ENCODE measurements around the gene USP40. TPM values are rescaled to one million over a fixed set of nuclear protein-coding genes. Genes with fewer than 3 reads are reported as not detected.

The USP40 gene
- total and polyA plus RNA-seq, 9 of the 15 experiments (the other 6 are each of a cell fraction or from before 2014, with no cell fraction given): 5.5 to 15.0 (median 9.3) TPM

DNA sequence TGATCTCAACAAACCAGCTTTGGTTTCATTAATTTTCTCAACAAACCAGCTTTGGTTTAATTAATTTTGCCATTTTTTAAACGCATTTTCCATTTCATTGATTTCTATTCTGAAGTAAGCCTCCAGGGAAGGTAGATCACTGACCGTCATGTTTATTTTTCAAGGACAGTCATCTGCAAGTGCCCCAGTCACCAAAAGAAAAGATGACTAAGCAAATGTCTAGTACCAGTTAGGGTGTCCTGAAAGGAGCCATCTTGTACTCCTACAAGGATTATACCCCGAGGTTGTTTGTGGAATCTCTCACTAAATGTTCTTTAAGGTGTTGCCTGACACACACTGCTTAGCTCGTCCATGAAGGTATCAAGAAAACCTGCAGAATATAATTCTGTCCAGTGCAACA is 44.7 kb upstream of the USP40 start:
- POLR2A ChIA-PET: no interaction called here
- H3K4me3 ChIP-seq: no peak overlapping the region
- BruUV-seq (replicated peaks): no TSS peak
- DNase-seq (ENCODE audit: extremely low read depth in 1 of 4, low spot score in 3 of 4): no peak
- CTCF ChIA-PET (ENCODE audit: low intra/inter-chr PET ratio): no interaction called here
- no peak for ATAC-seq
- intact Hi-C loops (cut with micrococcal nuclease): no loop called here
- no peaks in the 10 kb centered on the region for H3K9me1 ChIP-seq (ENCODE audit: control insufficient read depth, insufficient read depth, low read length)
- no peaks in the 10 kb centered on the region for H3K9me3 ChIP-seq (replicated peaks; ENCODE audit: control insufficient read depth, insufficient read depth, low read depth, low read length)
- no peak for FAIRE-seq
- no peak for TF ChIP-seq L3MBTL2 (IDR thresholded peaks at IDR 0.05)
- TF ChIP-seq C11orf30 (IDR thresholded peaks at IDR 0.05; ENCODE audit: low read depth): peak; percentile 23; the same call in 1 of the 2 replicates
- TF ChIP-seq SMARCC2 (IDR thresholded peaks at IDR 0.05; ENCODE audit: low read depth): no peak
- TF ChIP-seq MAFK (IDR thresholded peaks at IDR 0.05; ENCODE audit: low read length): 0 out of 2 replicates have a peak, but pooled peaks have one; percentile 7
- TF ChIP-seq CTBP1 (IDR thresholded peaks at IDR 0.05; ENCODE audit: borderline replicate concordance): no peak
- no peak for TF ChIP-seq HIVEP1 (CRISPR knock-in tag; IDR thresholded peaks at IDR 0.05)
- peak; percentile 5; the same call in 1 of the 2 replicates for TF ChIP-seq MAFF (IDR thresholded peaks at IDR 0.05; ENCODE audit: low read length)
- no peak for TF ChIP-seq HDGF (IDR thresholded peaks at IDR 0.05)
- TF ChIP-seq, protein P1, sequence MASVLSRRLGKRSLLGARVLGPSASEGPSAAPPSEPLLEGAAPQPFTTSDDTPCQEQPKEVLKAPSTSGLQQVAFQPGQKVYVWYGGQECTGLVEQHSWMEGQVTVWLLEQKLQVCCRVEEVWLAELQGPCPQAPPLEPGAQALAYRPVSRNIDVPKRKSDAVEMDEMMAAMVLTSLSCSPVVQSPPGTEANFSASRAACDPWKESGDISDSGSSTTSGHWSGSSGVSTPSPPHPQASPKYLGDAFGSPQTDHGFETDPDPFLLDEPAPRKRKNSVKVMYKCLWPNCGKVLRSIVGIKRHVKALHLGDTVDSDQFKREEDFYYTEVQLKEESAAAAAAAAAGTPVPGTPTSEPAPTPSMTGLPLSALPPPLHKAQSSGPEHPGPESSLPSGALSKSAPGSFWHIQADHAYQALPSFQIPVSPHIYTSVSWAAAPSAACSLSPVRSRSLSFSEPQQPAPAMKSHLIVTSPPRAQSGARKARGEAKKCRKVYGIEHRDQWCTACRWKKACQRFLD (CRISPR knock-in tag; IDR thresholded peaks at IDR 0.05): no peak
- TF ChIP-seq MAFG (tag; conservative IDR thresholded peaks at IDR 0.05): peak; percentile 28; the same call in 1 of the 2 replicates
- peak; percentile 43 for TF ChIP-seq ZNF316 (IDR thresholded peaks at IDR 0.05)
- no peaks in the 10 kb centered on the region for H3K27me3 ChIP-seq (ENCODE audit: control insufficient read depth in 2 of 2, insufficient read depth in 2 of 2, low read length in 2 of 2)
- H4K20me1 ChIP-seq (replicated peaks; ENCODE audit: control insufficient read depth, insufficient read depth, low read length): no peaks in the 10 kb centered on the region
- H3K9ac ChIP-seq (ENCODE audit: insufficient read depth in 1 of 2, low read depth in 2 of 2, low read length in 2 of 2): no peak overlapping the region
- 8% methylated on average over 4 of the region's 4 CpGs for WGBS (ENCODE audit: insufficient coverage, low coverage, missing lambda C conversion rate)
- no peak overlapping the region for H3K4me2 ChIP-seq (ENCODE audit: insufficient read depth, low read length)
- H2AFZ ChIP-seq (ENCODE audit: low read depth, low read length): no peak overlapping the region
- H3K79me2 ChIP-seq (ENCODE audit: control insufficient read depth, insufficient read depth, low read length): no peaks in the 10 kb centered on the region
- no peaks in the 10 kb centered on the region for H3K36me3 ChIP-seq (ENCODE audit: control insufficient read depth, insufficient read depth, low read length)
- no peak overlapping the region for H3K27ac ChIP-seq (ENCODE audit: extremely low read depth, low read depth, low read length)
- no peaks in the 10 kb centered on the region for H3K4me1 ChIP-seq (replicated peaks in 1 of 2; ENCODE audit: control insufficient read depth in 2 of 2, insufficient read depth in 2 of 2, low read length in 2 of 2)
- in situ Hi-C loops (cut with MboI): no loop called here
